Measurements from ENCODE around the gene KRTAP4-1. TPM values are rescaled to one million over a fixed set of nuclear protein-coding genes. Genes with fewer than 3 reads are reported as not detected.
"Not testable (repeated sequence)": the region's sequence is repeated elsewhere in the genome, so short reads cannot be mapped to it uniquely, and the experiment has no call there.

The KRTAP4-1 gene
- total RNA-seq, result not detected

- peaks cover 13% of the 10 kb centered on the region for H3K27me3 Mint-ChIP-seq
- POLR2A ChIA-PET, result no interaction called here
- H3K36me3 Mint-ChIP-seq, result no peaks in the 10 kb centered on the region
These were observed at the start of gene KRTAP4-1 for GRCh38 chr17:41184480-41184961. KRTAP4-1 (minus strand) TSS chr17:41184911; CDS start chr17:41184854, 57 bp downstream.

GRCh38 chr17:41232399-41233105 lies 47.8 kb upstream of the KRTAP4-1 start, which contains the start of gene KRTAP9-3:
KRTAP9-3 (plus strand) TSS chr17:41232449; CDS start chr17:41232502, 53 bp downstream.
- H3K27ac Mint-ChIP-seq; H3K9me3 Mint-ChIP-seq; H3K4me3 Mint-ChIP-seq; intact Hi-C loops (cut with micrococcal nuclease); POLR2A ChIA-PET; H3K36me3 Mint-ChIP-seq; CTCF ChIA-PET; DNase-seq; H3K4me1 Mint-ChIP-seq (ENCODE audit: low read depth): not testable (repeated sequence)
- H3K27me3 Mint-ChIP-seq, result peaks cover 19% of the 10 kb centered on the region

More at GRCh38 chr17:41184480-41184961, at the start of gene KRTAP4-1:
- intact Hi-C loops (cut with micrococcal nuclease), result no loop called here
- Mint-ChIP-seq H3K4me3 (no peak within 1 kb of the TSS), H3K4me1 (ENCODE audit: low read depth) (no peaks in the 10 kb centered on the region), H3K9me3 (no peaks in the 10 kb centered on the region), H3K27ac (no peak within 1 kb of the TSS)
- no peak for DNase-seq
- CTCF ChIA-PET, result interaction anchor here (1.4 kb wide), 1 partner anchor 364 kb away, joined by 3 read pairs; no protein-coding TSS in a partner anchor

DNA sequence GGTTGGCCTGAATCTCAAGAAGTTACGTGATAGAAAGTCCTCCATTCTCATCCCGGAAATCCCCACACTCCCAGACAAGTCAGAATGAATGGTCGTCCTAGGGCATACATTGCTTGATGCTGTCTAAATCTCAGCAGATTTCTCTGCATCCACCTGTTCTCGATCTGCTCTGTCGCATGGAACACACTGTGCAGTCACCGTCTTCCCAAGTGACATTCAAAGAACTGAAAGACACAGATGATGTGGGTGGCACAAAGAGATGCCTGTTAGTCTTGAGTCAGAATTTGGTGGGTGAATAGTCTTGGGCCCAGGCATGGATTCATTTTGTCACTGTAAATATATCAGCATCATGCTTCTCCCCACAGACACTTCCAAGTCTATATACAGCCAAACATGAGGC lies 47.0 kb upstream of the KRTAP4-1 start:
- H3K9me3 Mint-ChIP-seq, result no peaks in the 10 kb centered on the region
- CTCF ChIA-PET, result no interaction called here
- H3K27me3 Mint-ChIP-seq, result peaks cover 19% of the 10 kb centered on the region
- intact Hi-C loops (cut with micrococcal nuclease), result no loop called here
- no peak overlapping the region for H3K4me3 Mint-ChIP-seq
- POLR2A ChIA-PET, result no interaction called here
- H3K27ac Mint-ChIP-seq, result no peak overlapping the region
- DNase-seq, result no peak
- no peaks in the 10 kb centered on the region for H3K4me1 Mint-ChIP-seq (ENCODE audit: low read depth)
- H3K36me3 Mint-ChIP-seq, result no peaks in the 10 kb centered on the region

DNA sequence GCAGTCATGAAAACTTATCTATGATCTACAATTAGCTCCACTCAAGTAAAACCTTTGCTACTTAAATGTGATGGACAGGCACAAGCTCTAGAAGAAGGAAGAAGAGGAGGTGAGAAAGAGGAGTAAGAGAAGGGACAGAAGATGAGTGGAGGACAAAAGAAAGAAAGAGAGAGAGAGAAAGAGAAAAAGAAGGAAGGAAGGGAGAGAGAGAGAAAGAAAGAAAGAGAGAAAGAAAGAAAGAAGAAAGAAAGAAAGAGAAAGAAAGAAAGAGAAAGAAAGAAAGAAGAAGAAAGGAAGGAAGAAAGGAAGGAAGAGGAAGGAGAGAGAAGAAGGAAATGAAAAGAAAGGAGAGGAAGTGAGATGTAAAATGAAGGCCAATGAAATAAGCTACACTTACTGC lies 45.4 kb upstream of the KRTAP4-1 start:
- no peak overlapping the region for H3K27ac Mint-ChIP-seq
- ChIA-PET CTCF (no interaction called here), POLR2A (no interaction called here)

DNA sequence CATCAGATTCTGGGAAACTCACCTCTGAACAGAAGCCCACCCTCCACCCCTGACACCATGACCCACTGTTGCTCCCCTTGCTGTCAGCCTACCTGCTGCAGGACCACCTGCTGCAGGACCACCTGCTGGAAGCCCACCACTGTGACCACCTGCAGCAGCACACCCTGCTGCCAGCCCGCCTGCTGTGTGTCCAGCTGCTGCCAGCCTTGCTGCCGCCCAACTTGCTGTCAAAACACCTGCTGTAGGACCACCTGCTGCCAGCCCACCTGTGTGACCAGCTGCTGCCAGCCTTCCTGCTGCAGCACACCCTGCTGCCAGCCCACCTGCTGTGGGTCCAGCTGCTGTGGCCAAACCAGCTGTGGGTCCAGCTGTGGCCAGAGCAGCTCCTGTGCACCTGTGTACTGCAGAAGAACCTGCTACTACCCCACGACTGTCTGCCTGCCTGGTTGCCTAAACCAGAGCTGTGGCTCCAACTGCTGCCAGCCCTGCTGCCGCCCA lies 41.9 kb upstream of the KRTAP4-1 start, which contains the start of gene KRTAP9-2:
KRTAP9-2 (plus strand) TSS at position 51 of the 498 bp plus-strand sequence; CDS start at position 58, 7 bp downstream.
- not testable (repeated sequence) for H3K4me1 Mint-ChIP-seq (ENCODE audit: low read depth)

More for the DNA sequence above, 45.4 kb upstream of the KRTAP4-1 start:
- H3K4me1 Mint-ChIP-seq (ENCODE audit: low read depth), result no peaks in the 10 kb centered on the region
- H3K9me3 Mint-ChIP-seq, result no peaks in the 10 kb centered on the region
- no peak for DNase-seq
- peaks cover 19% of the 10 kb centered on the region for H3K27me3 Mint-ChIP-seq
- no peak overlapping the region for H3K4me3 Mint-ChIP-seq
- no peaks in the 10 kb centered on the region for H3K36me3 Mint-ChIP-seq
- intact Hi-C loops (cut with micrococcal nuclease), result no loop called here

DNA sequence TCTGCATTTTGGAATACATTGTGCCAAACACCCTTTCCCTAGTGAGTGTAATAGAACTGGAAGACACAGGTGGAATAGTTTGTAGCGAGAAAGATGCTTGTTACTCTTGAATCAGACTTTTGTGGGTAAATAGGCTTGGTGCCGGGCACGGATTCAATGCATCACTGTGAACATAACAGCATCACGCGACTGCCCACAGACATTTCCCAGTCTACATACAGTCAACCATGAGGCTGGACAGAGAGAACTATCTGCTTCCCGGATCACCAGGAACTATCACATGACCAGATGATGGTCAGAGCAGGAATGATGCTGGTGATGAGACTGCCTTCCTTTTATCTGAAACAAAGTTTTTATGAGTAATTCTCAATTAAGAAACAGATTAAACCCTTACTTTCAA lies 41.3 kb upstream of the KRTAP4-1 start:
- Mint-ChIP-seq H3K27ac (no peak overlapping the region), H3K36me3 (no peaks in the 10 kb centered on the region), H3K27me3 (peaks cover 3% of the 10 kb centered on the region), H3K4me1 (ENCODE audit: low read depth) (no peaks in the 10 kb centered on the region), H3K9me3 (no peaks in the 10 kb centered on the region), H3K4me3 (no peak overlapping the region)
- POLR2A ChIA-PET, result no interaction called here
- intact Hi-C loops (cut with micrococcal nuclease), result no loop called here
- DNase-seq, result no peak
- CTCF ChIA-PET, result no interaction called here

More for the DNA sequence above, 41.9 kb upstream of the KRTAP4-1 start, which contains the start of gene KRTAP9-2:
- intact Hi-C loops (cut with micrococcal nuclease); POLR2A ChIA-PET; H3K9me3 Mint-ChIP-seq; H3K27me3 Mint-ChIP-seq; DNase-seq; CTCF ChIA-PET; H3K27ac Mint-ChIP-seq; H3K36me3 Mint-ChIP-seq; H3K4me3 Mint-ChIP-seq: not testable (repeated sequence)

- ChIA-PET CTCF (no interaction called here), POLR2A (no interaction called here)
- Mint-ChIP-seq H3K36me3 (no peaks in the 10 kb centered on the region), H3K27me3 (peaks cover 5% of the 10 kb centered on the region), H3K4me3 (no peak overlapping the region), H3K9me3 (peaks cover 13% of the 10 kb centered on the region), H3K4me1 (ENCODE audit: low read depth) (no peaks in the 10 kb centered on the region), H3K27ac (no peak overlapping the region)
- no peak for DNase-seq
- intact Hi-C loops (cut with micrococcal nuclease), result no loop called here
These were observed 39.1 kb upstream of the KRTAP4-1 start for GRCh38 chr17:41223821-41224220.

DNA sequence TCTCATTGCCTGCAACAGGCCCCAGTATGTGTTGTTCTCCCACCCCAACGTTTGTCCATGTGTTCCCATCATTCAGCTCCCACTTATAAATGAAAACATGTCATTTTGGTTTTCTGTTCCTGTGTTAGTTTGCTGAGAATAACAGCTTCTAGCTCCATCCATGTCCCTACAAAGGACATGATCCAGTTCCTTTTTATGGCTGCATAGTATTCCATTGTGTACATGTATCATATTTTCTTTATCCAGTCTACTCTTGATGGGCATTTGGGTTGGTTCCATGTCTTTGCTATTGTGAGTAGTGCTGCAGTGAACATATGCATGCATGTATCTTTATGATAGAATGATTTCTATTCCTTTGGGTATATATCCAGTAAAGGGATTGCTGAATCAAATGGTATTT lies 31.0 kb upstream of the KRTAP4-1 start:
- ChIA-PET POLR2A (no interaction called here), CTCF (no interaction called here)
- Mint-ChIP-seq H3K27me3 (peaks cover 7% of the 10 kb centered on the region), H3K9me3 (peaks cover 12% of the 10 kb centered on the region), H3K4me3 (no peak overlapping the region), H3K36me3 (no peaks in the 10 kb centered on the region), H3K4me1 (ENCODE audit: low read depth) (peaks cover 8% of the 10 kb centered on the region), H3K27ac (no peak overlapping the region)
- intact Hi-C loops (cut with micrococcal nuclease), result no loop called here
- no peak for DNase-seq

- H3K36me3 Mint-ChIP-seq, result no peaks in the 10 kb centered on the region
- no peak overlapping the region for H3K27ac Mint-ChIP-seq
- intact Hi-C loops (cut with micrococcal nuclease), result no loop called here
- ChIA-PET CTCF (interaction anchor here (2.4 kb wide), 1 partner anchor 436 kb away, joined by 5 read pairs; no protein-coding TSS in a partner anchor), POLR2A (no interaction called here)
- no peak for DNase-seq
- H3K4me1 Mint-ChIP-seq (ENCODE audit: low read depth), result peaks cover 8% of the 10 kb centered on the region
- H3K27me3 Mint-ChIP-seq, result peaks cover 23% of the 10 kb centered on the region
- H3K9me3 Mint-ChIP-seq, result no peaks in the 10 kb centered on the region
- no peak overlapping the region for H3K4me3 Mint-ChIP-seq
These were observed 27.9 kb upstream of the KRTAP4-1 start for GRCh38 chr17:41212524-41213169.

GRCh38 chr17:41211845-41212466 lies 27.2 kb upstream of the KRTAP4-1 start:
- H3K9me3 Mint-ChIP-seq, result no peaks in the 10 kb centered on the region
- intact Hi-C loops (cut with micrococcal nuclease), result no loop called here
- no peaks in the 10 kb centered on the region for H3K36me3 Mint-ChIP-seq
- ChIA-PET POLR2A (no interaction called here), CTCF (interaction anchor here (1.2 to 2.4 kb wide), 2 partner anchors 437 to 451 kb away, joined by 3 to 5 read pairs; no protein-coding TSS in a partner anchor)
- no peak for DNase-seq
- peaks cover 8% of the 10 kb centered on the region for H3K4me1 Mint-ChIP-seq (ENCODE audit: low read depth)
- no peak overlapping the region for H3K27ac Mint-ChIP-seq
- H3K4me3 Mint-ChIP-seq, result no peak overlapping the region
- peaks cover 23% of the 10 kb centered on the region for H3K27me3 Mint-ChIP-seq

- ChIA-PET CTCF (interaction anchor here (0.6 kb wide), 1 partner anchor 449 kb away, joined by 4 read pairs; no protein-coding TSS in a partner anchor), POLR2A (no interaction called here)
- Mint-ChIP-seq H3K36me3 (no peaks in the 10 kb centered on the region), H3K4me1 (ENCODE audit: low read depth) (no peaks in the 10 kb centered on the region), H3K9me3 (peaks cover 3% of the 10 kb centered on the region), H3K27ac (no peak overlapping the region), H3K27me3 (no peaks in the 10 kb centered on the region), H3K4me3 (no peak overlapping the region)
- intact Hi-C loops (cut with micrococcal nuclease), result no loop called here
- DNase-seq, result no peak
These were observed 14.8 kb upstream of the KRTAP4-1 start for GRCh38 chr17:41199421-41200078.

DNA sequence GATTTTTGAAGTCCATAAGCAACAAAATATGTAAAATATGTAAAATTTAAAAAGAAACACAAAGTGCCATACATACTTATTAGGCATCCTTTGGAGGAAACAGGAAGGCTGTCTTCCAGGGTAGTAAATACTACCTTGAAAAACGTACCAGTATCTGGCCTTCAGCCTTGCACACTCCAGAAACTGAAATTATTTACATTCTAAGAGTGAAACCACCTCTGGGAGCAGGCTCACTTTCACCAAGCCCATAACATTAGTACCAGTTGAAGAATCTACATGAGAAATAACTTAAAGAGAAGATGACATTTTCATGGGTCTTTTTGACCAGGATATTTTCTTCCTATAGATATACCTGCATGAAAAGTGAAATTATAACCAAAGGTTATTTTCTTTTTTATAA lies 11.4 kb upstream of the KRTAP4-1 start:
- no peak for DNase-seq
- no peak overlapping the region for H3K4me3 Mint-ChIP-seq
- ChIA-PET POLR2A (no interaction called here), CTCF (no interaction called here)
- peaks cover 6% of the 10 kb centered on the region for H3K9me3 Mint-ChIP-seq
- no peaks in the 10 kb centered on the region for H3K36me3 Mint-ChIP-seq
- no peaks in the 10 kb centered on the region for H3K4me1 Mint-ChIP-seq (ENCODE audit: low read depth)
- intact Hi-C loops (cut with micrococcal nuclease), result no loop called here
- peaks cover 4% of the 10 kb centered on the region for H3K27me3 Mint-ChIP-seq
- H3K27ac Mint-ChIP-seq, result no peak overlapping the region
